ENCODE data around the gene ATP11A. TPM values are rescaled to one million over a fixed set of nuclear protein-coding genes. Genes with fewer than 3 reads are reported as not detected.

The ATP11A gene
- total RNA-seq, 2 experiments from 2014 or later: 28.8 to 30.2 TPM

GRCh38 chr13:112825875-112826274, 136.0 kb downstream of the ATP11A start:
- Mint-ChIP-seq H3K27me3 (no peaks in the 10 kb centered on the region), H3K4me1 (ENCODE audit: low read depth) (no peaks in the 10 kb centered on the region), H3K36me3 (ENCODE audit: low read depth) (peaks cover 18% of the 10 kb centered on the region), H3K4me3 (no peak overlapping the region), H3K27ac (no peak overlapping the region), H3K9me3 (no peaks in the 10 kb centered on the region)
- intact Hi-C loops (cut with micrococcal nuclease): no loop called here
- ChIA-PET POLR2A (no interaction called here), CTCF (no interaction called here)
- TF ChIP-seq CTCF (IDR thresholded peaks at IDR 0.05): no peak
- ATAC-seq: no peak
- DNase-seq: no peak

GRCh38 chr13:112826565-112826964, 136.7 kb downstream of the ATP11A start:
- CTCF ChIA-PET: no interaction called here
- H3K36me3 Mint-ChIP-seq (ENCODE audit: low read depth): peaks cover 22% of the 10 kb centered on the region
- DNase-seq: no peak
- intact Hi-C loops (cut with micrococcal nuclease): no loop called here
- no peak overlapping the region for H3K27ac Mint-ChIP-seq
- H3K9me3 Mint-ChIP-seq: no peaks in the 10 kb centered on the region
- H3K4me1 Mint-ChIP-seq (ENCODE audit: low read depth): no peaks in the 10 kb centered on the region
- no peaks in the 10 kb centered on the region for H3K27me3 Mint-ChIP-seq
- no peak overlapping the region for H3K4me3 Mint-ChIP-seq
- POLR2A ChIA-PET: no interaction called here
- ATAC-seq: no peak
- no peak for TF ChIP-seq CTCF (IDR thresholded peaks at IDR 0.05)

GRCh38 chr13:112828082-112828699, 138.4 kb downstream of the ATP11A start:
- no peak for TF ChIP-seq CTCF (IDR thresholded peaks at IDR 0.05)
- intact Hi-C loops (cut with micrococcal nuclease): no loop called here
- DNase-seq (no peak), ATAC-seq (no peak)
- peaks cover 33% of the 10 kb centered on the region for H3K36me3 Mint-ChIP-seq (ENCODE audit: low read depth)
- H3K27ac Mint-ChIP-seq: no peak overlapping the region
- ChIA-PET POLR2A (no interaction called here), CTCF (no interaction called here)
- H3K4me3 Mint-ChIP-seq: no peak overlapping the region
- H3K27me3 Mint-ChIP-seq: no peaks in the 10 kb centered on the region
- H3K9me3 Mint-ChIP-seq: no peaks in the 10 kb centered on the region
- H3K4me1 Mint-ChIP-seq (ENCODE audit: low read depth): no peaks in the 10 kb centered on the region

- no peak for TF ChIP-seq CTCF (IDR thresholded peaks at IDR 0.05)
- DNase-seq: no peak
- no peak overlapping the region for H3K27ac Mint-ChIP-seq
- ATAC-seq: no peak
- no peak overlapping the region for H3K4me3 Mint-ChIP-seq
- no peaks in the 10 kb centered on the region for H3K4me1 Mint-ChIP-seq (ENCODE audit: low read depth)
- intact Hi-C loops (cut with micrococcal nuclease): no loop called here
- no peaks in the 10 kb centered on the region for H3K9me3 Mint-ChIP-seq
- peaks cover 37% of the 10 kb centered on the region for H3K36me3 Mint-ChIP-seq (ENCODE audit: low read depth)
- POLR2A ChIA-PET: no interaction called here
- no peaks in the 10 kb centered on the region for H3K27me3 Mint-ChIP-seq
- CTCF ChIA-PET: no interaction called here
Measured at GRCh38 chr13:112828756-112829155, 138.9 kb downstream of the ATP11A start.

GRCh38 chr13:112831196-112831595, 141.4 kb downstream of the ATP11A start:
- ChIA-PET POLR2A (no interaction called here), CTCF (interaction anchor here (0.9 kb wide), 1 partner anchor 16 kb away, joined by 3 read pairs; no protein-coding TSS in a partner anchor)
- no peak for TF ChIP-seq CTCF (IDR thresholded peaks at IDR 0.05)
- Mint-ChIP-seq H3K27me3 (no peaks in the 10 kb centered on the region), H3K27ac (no peak overlapping the region), H3K36me3 (ENCODE audit: low read depth) (peaks cover 31% of the 10 kb centered on the region), H3K4me1 (ENCODE audit: low read depth) (no peaks in the 10 kb centered on the region), H3K9me3 (no peaks in the 10 kb centered on the region), H3K4me3 (no peak overlapping the region)
- DNase-seq: no peak
- intact Hi-C loops (cut with micrococcal nuclease): no loop called here
- no peak for ATAC-seq
